ENCODE data around the gene GJA9. TPM values are rescaled to one million over a fixed set of nuclear protein-coding genes. Genes with fewer than 3 reads are reported as not detected.

The GJA9 gene
- total and polyA plus RNA-seq, 5 donors, result 0.07 TPM; not detected in 4

DNA sequence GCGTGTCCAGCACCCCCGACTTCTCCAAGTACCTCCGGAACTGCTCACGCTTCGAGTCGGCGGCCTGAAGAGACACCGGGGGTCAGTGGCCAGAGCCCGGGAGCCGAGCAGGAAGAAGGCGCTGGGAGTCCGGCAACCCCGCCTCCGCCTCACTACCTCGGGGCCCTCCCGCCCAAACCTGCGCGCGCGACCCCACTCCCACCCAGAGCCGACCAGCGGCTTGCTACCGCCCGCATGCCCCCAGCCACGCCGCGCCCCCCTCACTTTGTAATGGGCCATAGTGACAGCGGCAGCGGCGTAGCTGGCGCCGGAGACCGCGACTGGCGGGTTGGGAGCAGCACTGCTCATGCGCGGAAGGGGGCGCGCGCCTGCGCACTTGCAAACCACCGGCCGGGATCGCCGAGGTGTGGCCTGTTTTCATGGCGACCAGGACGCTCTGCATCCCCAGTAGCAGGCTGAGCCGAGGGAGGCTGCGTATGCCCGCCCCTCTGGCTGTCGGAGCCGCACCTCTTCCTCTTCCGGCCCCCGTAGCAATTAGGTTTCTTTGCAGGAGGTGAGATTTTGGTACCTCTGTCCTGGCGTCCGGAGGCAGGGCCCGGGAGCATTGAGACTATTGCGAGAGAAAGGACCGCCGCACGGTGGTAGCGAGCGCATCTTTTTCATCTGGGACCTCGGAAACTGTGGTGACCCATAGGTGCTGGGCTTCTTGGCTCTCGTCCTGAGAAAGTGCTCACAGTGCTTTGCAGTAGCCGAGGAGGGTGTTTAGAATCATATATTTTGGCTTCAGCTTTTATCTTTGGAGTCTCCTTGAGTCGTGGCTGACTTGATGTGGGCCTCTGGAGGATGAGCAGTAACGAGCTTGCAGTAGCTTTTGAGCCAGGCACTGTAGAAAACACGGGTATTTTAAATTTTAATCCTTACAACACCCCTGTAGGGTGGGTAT is 8.1 kb downstream of the GJA9 start, which contains the start of gene MYCBP:
TSS of gene MYCBP (minus strand) at position 322 of the 943 bp plus-strand sequence. CDS start at position 279, 43 bp downstream.
- DNase-seq (peak; percentile 96 to 98 (median 98)), ATAC-seq (peak; percentile 100)
- Histone ChIP-seq H3K9me3 (ENCODE audit: control insufficient read depth, low read length) (no peaks in the 10 kb centered on the region), H3K4me3 (ENCODE audit: low read length) (peak within 1 kb of the TSS; percentile 83), H3K4me1 (ENCODE audit: control insufficient read depth, insufficient read depth, low read length) (no peaks in the 10 kb centered on the region), H3K27ac (ENCODE audit: low read length) (peak within 1 kb of the TSS; percentile 28), H3K27me3 (ENCODE audit: control insufficient read depth, insufficient read depth) (no peaks in the 10 kb centered on the region)
- intact Hi-C loops (cut with DNase I), result no loop called here
- WGBS, result under 1% methylated on average over 69 of the region's 69 CpGs

- DNase-seq (peak in 1 of 3 donors; percentile 27), ATAC-seq (peak in 1 of 2 donors; percentile 30)
- H3K4me3 ChIP-seq (ENCODE audit: low read length), result peak overlapping the region; percentile 83
- no peaks in the 10 kb centered on the region for H3K4me1 ChIP-seq (ENCODE audit: control insufficient read depth, insufficient read depth, low read length)
- no peak overlapping the region for H3K27ac ChIP-seq (ENCODE audit: low read length)
- no peaks in the 10 kb centered on the region for H3K9me3 ChIP-seq (ENCODE audit: control insufficient read depth, low read length)
- H3K27me3 ChIP-seq (ENCODE audit: control insufficient read depth, insufficient read depth), result no peaks in the 10 kb centered on the region
- 4% methylated on average over 25 of the region's 25 CpGs for whole genome bisulfite sequencing
- intact Hi-C loops (cut with DNase I), result no loop called here
Measured at GRCh38 chr1:38872401-38873026, 8.9 kb downstream of the GJA9 start.

GRCh38 chr1:38870996-38871395 is 10.4 kb downstream of the GJA9 start:
- WGBS, result 91% methylated on average over 8 of the region's 8 CpGs
- intact Hi-C loops (cut with DNase I), result no loop called here

GRCh38 chr1:38867208-38867607 is 14.2 kb downstream of the GJA9 start:
- 94% methylated on average over 8 of the region's 8 CpGs for WGBS
- Histone ChIP-seq H3K27me3 (ENCODE audit: control insufficient read depth, insufficient read depth) (no peaks in the 10 kb centered on the region), H3K27ac (ENCODE audit: low read length) (no peak overlapping the region), H3K4me1 (ENCODE audit: control insufficient read depth, insufficient read depth, low read length) (no peaks in the 10 kb centered on the region), H3K9me3 (ENCODE audit: control insufficient read depth, low read length) (no peaks in the 10 kb centered on the region), H3K4me3 (ENCODE audit: low read length) (no peak overlapping the region)
- no peak for ATAC-seq
- intact Hi-C loops (cut with DNase I), result loop anchor here in 3 of 4 donors (10.0 kb wide), 2 partner anchors 128 to 228 kb away; partner anchors contain the start of gene AKIRIN1 (in 2 of the 3)
- no peak for DNase-seq

More at GRCh38 chr1:38870996-38871395, 10.4 kb downstream of the GJA9 start:
- Histone ChIP-seq H3K27me3 (ENCODE audit: control insufficient read depth, insufficient read depth) (no peaks in the 10 kb centered on the region), H3K27ac (ENCODE audit: low read length) (no peak overlapping the region), H3K4me3 (ENCODE audit: low read length) (no peak overlapping the region), H3K4me1 (ENCODE audit: control insufficient read depth, insufficient read depth, low read length) (no peaks in the 10 kb centered on the region), H3K9me3 (ENCODE audit: control insufficient read depth, low read length) (no peaks in the 10 kb centered on the region)
- no peak for ATAC-seq
- no peak for DNase-seq

DNA sequence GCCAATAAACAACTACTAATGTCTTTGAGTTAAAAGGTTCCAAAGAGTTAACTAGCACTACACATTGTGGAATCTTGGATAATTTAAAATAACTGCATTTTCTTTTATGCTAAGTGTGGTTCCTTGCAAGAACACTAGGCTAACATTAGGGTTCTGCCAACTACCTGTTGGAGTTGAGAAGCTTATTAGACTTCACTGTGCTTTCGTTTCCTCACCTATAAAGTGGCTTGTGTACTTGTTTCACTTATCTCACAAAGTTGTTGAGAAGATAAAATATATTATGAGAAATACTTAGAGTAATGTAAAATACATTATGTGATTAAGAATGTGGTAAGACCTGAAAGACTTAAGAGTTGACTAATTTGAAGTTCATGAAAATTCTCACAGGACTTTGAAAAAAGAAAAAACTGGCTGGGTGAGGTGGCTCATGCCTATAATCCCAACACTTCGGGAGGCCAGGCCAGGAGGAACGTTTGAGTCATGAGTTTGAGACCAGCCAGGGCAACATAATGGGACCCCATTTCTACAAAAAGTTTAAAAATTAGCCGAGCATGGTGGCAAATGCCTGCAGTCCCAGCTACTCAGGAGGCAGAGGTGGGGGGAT is 16.2 kb downstream of the GJA9 start:
- H3K27ac ChIP-seq (ENCODE audit: low read length), result no peak overlapping the region
- no peak for ATAC-seq

DNA sequence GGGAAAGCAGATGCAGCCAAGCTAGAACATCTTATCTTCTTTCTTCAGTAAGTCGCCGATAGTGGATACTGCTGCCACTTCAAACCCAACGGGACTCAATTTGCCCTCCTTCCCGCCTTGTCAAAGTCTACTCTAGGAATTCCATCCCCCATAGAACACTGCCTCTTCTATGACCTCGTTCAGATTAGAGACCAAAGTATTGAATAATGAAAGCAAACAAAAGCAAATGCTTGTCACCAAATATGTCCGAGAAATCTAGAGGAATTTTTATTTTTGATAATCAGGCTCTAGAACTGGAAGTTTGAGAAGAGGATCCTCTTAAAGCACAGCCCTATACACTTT is 21.0 kb downstream of the GJA9 start:
- H3K27me3 ChIP-seq (ENCODE audit: control insufficient read depth, insufficient read depth), result no peaks in the 10 kb centered on the region
- H3K27ac ChIP-seq (ENCODE audit: low read length), result peak overlapping the region; percentile 87
- H3K4me1 ChIP-seq (ENCODE audit: control insufficient read depth, insufficient read depth, low read length), result peaks cover 8% of the 10 kb centered on the region
- intact Hi-C loops (cut with DNase I), result loop anchor here in 3 of 4 donors (10.0 kb wide), 2 partner anchors 134 to 234 kb away; partner anchors contain the start of gene AKIRIN1 (in 2 of the 3)
- DNase-seq, result no peak
- 4% methylated on average over 6 of the region's 6 CpGs for WGBS
- H3K4me3 ChIP-seq (ENCODE audit: low read length), result peak overlapping the region; percentile 87
- ATAC-seq, result no peak
- no peaks in the 10 kb centered on the region for H3K9me3 ChIP-seq (ENCODE audit: control insufficient read depth, low read length)

More for the DNA sequence above, 16.2 kb downstream of the GJA9 start:
- DNase-seq, result no peak
- WGBS, result 82% methylated on average over 4 of the region's 4 CpGs
- Histone ChIP-seq H3K27me3 (ENCODE audit: control insufficient read depth, insufficient read depth) (no peaks in the 10 kb centered on the region), H3K4me1 (ENCODE audit: control insufficient read depth, insufficient read depth, low read length) (peaks cover 2% of the 10 kb centered on the region), H3K4me3 (ENCODE audit: low read length) (no peak overlapping the region), H3K9me3 (ENCODE audit: control insufficient read depth, low read length) (no peaks in the 10 kb centered on the region)
- intact Hi-C loops (cut with DNase I), result loop anchor here in 3 of 4 donors (10.0 kb wide), 2 partner anchors 130 to 230 kb away; partner anchors contain the start of gene AKIRIN1 (in 2 of the 3)

GRCh38 chr1:38859561-38860453 is 21.6 kb downstream of the GJA9 start, which contains the start of gene RRAGC:
RRAGC (minus strand) TSS chr1:38859772; CDS start chr1:38859646, 126 bp downstream.
- peak; percentile 99 for ATAC-seq
- H3K4me3 ChIP-seq (ENCODE audit: low read length), result peak within 1 kb of the TSS; percentile 90
- DNase-seq, result peak; percentile 100
- H3K4me1 ChIP-seq (ENCODE audit: control insufficient read depth, insufficient read depth, low read length), result peaks cover 8% of the 10 kb centered on the region
- no peaks in the 10 kb centered on the region for H3K27me3 ChIP-seq (ENCODE audit: control insufficient read depth, insufficient read depth)
- H3K9me3 ChIP-seq (ENCODE audit: control insufficient read depth, low read length), result no peaks in the 10 kb centered on the region
- peak within 1 kb of the TSS; percentile 87 for H3K27ac ChIP-seq (ENCODE audit: low read length)
- WGBS, result under 1% methylated on average over 70 of the region's 70 CpGs
- intact Hi-C loops (cut with DNase I), result loop anchor here in 3 of 4 donors (10.0 kb wide), 2 partner anchors 135 to 235 kb away; partner anchors contain the start of gene AKIRIN1 (in 2 of the 3)

- intact Hi-C loops (cut with DNase I), result no loop called here
- H3K4me3 ChIP-seq (ENCODE audit: low read length), result peak overlapping the region; percentile 90
- WGBS, result 1% methylated on average over 51 of the region's 51 CpGs
Measured at GRCh38 chr1:38858833-38859560, 22.4 kb downstream of the GJA9 start.

GRCh38 chr1:38852780-38853179 is 28.6 kb downstream of the GJA9 start:
- no peaks in the 10 kb centered on the region for H3K27me3 ChIP-seq (ENCODE audit: control insufficient read depth, insufficient read depth)
- peaks cover 4% of the 10 kb centered on the region for H3K4me1 ChIP-seq (ENCODE audit: control insufficient read depth, insufficient read depth, low read length)
- no peaks in the 10 kb centered on the region for H3K9me3 ChIP-seq (ENCODE audit: control insufficient read depth, low read length)
- no peak overlapping the region for H3K4me3 ChIP-seq (ENCODE audit: low read length)
- ATAC-seq (no peak), DNase-seq (no peak)
- WGBS, result 85% methylated on average over 4 of the region's 4 CpGs
- H3K27ac ChIP-seq (ENCODE audit: low read length), result no peak overlapping the region
- intact Hi-C loops (cut with DNase I), result no loop called here

More at GRCh38 chr1:38858833-38859560, 22.4 kb downstream of the GJA9 start:
- Histone ChIP-seq H3K9me3 (ENCODE audit: control insufficient read depth, low read length) (no peaks in the 10 kb centered on the region), H3K27ac (ENCODE audit: low read length) (peak overlapping the region; percentile 71), H3K27me3 (ENCODE audit: control insufficient read depth, insufficient read depth) (no peaks in the 10 kb centered on the region), H3K4me1 (ENCODE audit: control insufficient read depth, insufficient read depth, low read length) (peaks cover 8% of the 10 kb centered on the region)
- ATAC-seq, result peak; percentile 29 to 45
- DNase-seq, result peak; percentile 64 to 82 (median 82)

Data from right cardiac atrium (tissue), 5 donors.